GM12878 (cell line): ENCODE data around the gene TIPARP.

Experiments
- CTCF ChIP-seq, 3 experiments: IDR thresholded peaks in 2 of 3; conservative IDR thresholded peaks in 1 of 3; 2 replicates each; pipeline ENCODE4 v1.5.1; 2011; ENCODE audit warnings: low read depth in 3 of 3, low read length in 3 of 3, mild to moderate bottlenecking in 3 of 3, control low read depth in 2 of 3, moderate library complexity in 2 of 3, inconsistent platforms in 1 of 3, mixed read lengths in 1 of 3; ENCODE audit not compliant: control insufficient read depth in 2 of 3, insufficient read depth in 1 of 3; ENCODE audit errors: extremely low read depth in 1 of 3
- EZH2 ChIP-seq: IDR thresholded peaks from 2 replicates; pipeline ENCODE4 v1.6.1; 2012; ENCODE audit warnings: low read depth, mild to moderate bottlenecking, control low read depth, inconsistent platforms, low read length, borderline replicate concordance; ENCODE audit not compliant: control insufficient read depth
- HCFC1 ChIP-seq: fragments of 150-350 bp; IDR thresholded peaks from 2 replicates; pipeline ENCODE4 v1.6.1; 2014; ENCODE audit warnings: low read length
- POLR2A ChIP-seq: IDR thresholded peaks from 2 replicates; pipeline ENCODE4 v1.6.1; 2011; ENCODE audit warnings: low read depth, mild to moderate bottlenecking, low read length
- TCF12 ChIP-seq: IDR thresholded peaks from 2 replicates; pipeline ENCODE4 v1.6.1; 2011; ENCODE audit warnings: low read depth, mild to moderate bottlenecking, low read length
- ZBTB4 ChIP-seq: fragments of 450-650 bp; formaldehyde crosslinking; IDR thresholded peaks from 2 replicates; pipeline ENCODE4 v1.4.0; 2022; ENCODE audit warnings: mild to moderate bottlenecking, moderate library complexity

GRCh38 chr3:156631323-156631722 lies 43.1 kb upstream of the TIPARP start:
- no peak for TF ChIP-seq HCFC1
- TF ChIP-seq CTCF (IDR thresholded peaks at IDR 0.05 in 2 of 3, conservative IDR thresholded peaks at IDR 0.05 in 1 of 3; ENCODE audit: control insufficient read depth in 2 of 3, extremely low read depth in 1 of 3, insufficient read depth in 1 of 3, low read depth in 3 of 3, low read length in 3 of 3) = no peak
- no peak for TF ChIP-seq ZBTB4 (CRISPR knock-in tag)
- no peak for TF ChIP-seq TCF12
- TF ChIP-seq POLR2A = no peak
- no peak for TF ChIP-seq EZH2
